WTC11 (cell line): Measurements from ENCODE around the gene DCST2. TPM values are rescaled to one million over a fixed set of nuclear protein-coding genes. Genes with fewer than 3 reads are reported as not detected.

Experiments
- ATAC-seq: fragments of 200-7000 bp; cut with Tn5 transposase; 2 replicates; pipeline ENCODE4 v1.10.0; 2021; ENCODE audit warnings: mild to moderate bottlenecking, moderate library complexity
- CTCF ChIA-PET: fragments of 300-600 bp; sonication (Branson Sonifier 250); formaldehyde crosslinking; loops from one replicate; lab custom pipeline; 2021; ENCODE audit warnings: antibody characterized with exemption; lab: Charles Lee
- POLR2A ChIA-PET: fragments of 350-600 bp; sonication (Branson Sonifier 250); formaldehyde crosslinking; loops from one replicate; lab custom pipeline; 2021; ENCODE audit warnings: antibody characterized with exemption; lab: Charles Lee
- DNase-seq: peaks from one replicate; pipeline ENCODE4 v3.0.0; 2021; ENCODE audit warnings: low spot score
- H3K27ac Mint-ChIP-seq: 2 replicates; pipeline ENCODE4 v1.8.0; 2021; ENCODE audit warnings: mixed read lengths
- H3K27me3 Mint-ChIP-seq: 2 replicates; pipeline ENCODE4 v1.8.0; 2021; ENCODE audit warnings: low read depth, mild to moderate bottlenecking, moderate library complexity, mixed read lengths
- H3K36me3 Mint-ChIP-seq: 2 replicates; pipeline ENCODE4 v1.8.0; 2021; ENCODE audit warnings: mixed read lengths
- H3K4me1 Mint-ChIP-seq: 2 replicates; pipeline ENCODE4 v1.8.0; 2022; ENCODE audit warnings: mixed read lengths
- H3K4me3 Mint-ChIP-seq: 2 replicates; pipeline ENCODE4 v1.8.0; 2021; ENCODE audit warnings: mild to moderate bottlenecking, moderate library complexity, mixed read lengths
- H3K9me3 Mint-ChIP-seq: 2 replicates; pipeline ENCODE4 v1.8.0; 2021; ENCODE audit warnings: mixed read lengths
- ATF1 ChIP-seq: sonication (generic); formaldehyde crosslinking; IDR thresholded peaks from 2 replicates; pipeline ENCODE4 v1.8.1; 2023; ENCODE audit warnings: mild to moderate bottlenecking, moderate library complexity, missing genetic modification reagents
- CTCF ChIP-seq: fragments of 200-600 bp; IDR thresholded peaks from 2 replicates; pipeline ENCODE4 v1.8.0; 2022; ENCODE audit warnings: antibody characterized with exemption
- ETV6 ChIP-seq: sonication (generic); formaldehyde crosslinking; IDR thresholded peaks from 2 replicates; pipeline ENCODE4 v1.8.1; 2022; ENCODE audit warnings: mild to moderate bottlenecking, missing genetic modification reagents
- FOXP1 ChIP-seq: sonication (generic); formaldehyde crosslinking; IDR thresholded peaks from 2 replicates; pipeline ENCODE4 v1.8.0; 2022; ENCODE audit warnings: missing genetic modification reagents, mild to moderate bottlenecking, moderate library complexity, borderline replicate concordance
- FOXP4 ChIP-seq: sonication (generic); formaldehyde crosslinking; IDR thresholded peaks from 2 replicates; pipeline ENCODE4 v1.8.0; 2022; ENCODE audit warnings: mild to moderate bottlenecking, missing genetic modification reagents
- MLX ChIP-seq: sonication (generic); formaldehyde crosslinking; IDR thresholded peaks from 2 replicates; pipeline ENCODE4 v1.8.1; 2023; ENCODE audit warnings: mild to moderate bottlenecking, missing genetic modification reagents, moderate library complexity
- MXD4 ChIP-seq: fragments of 250-450 bp; sonication (Bioruptor Pico); IDR thresholded peaks from 2 replicates; pipeline ENCODE4 v1.8.0; 2021; ENCODE audit warnings: mild to moderate bottlenecking, moderate library complexity, borderline replicate concordance
- MYBL2 ChIP-seq: sonication (generic); formaldehyde crosslinking; IDR thresholded peaks from 2 replicates; pipeline ENCODE4 v1.8.1; 2023; ENCODE audit warnings: mild to moderate bottlenecking, moderate library complexity, missing genetic modification reagents
- NFE2L1 ChIP-seq: sonication (generic); formaldehyde crosslinking; IDR thresholded peaks from 2 replicates; pipeline ENCODE4 v1.8.1; 2023; ENCODE audit warnings: missing genetic modification reagents
- SP1 ChIP-seq: sonication (generic); formaldehyde crosslinking; conservative IDR thresholded peaks from 2 replicates; pipeline ENCODE4 v1.8.1; 2022; ENCODE audit warnings: missing genetic modification reagents
- TCF7 ChIP-seq: sonication (generic); formaldehyde crosslinking; IDR thresholded peaks from 2 replicates; pipeline ENCODE4 v1.8.0; 2022; ENCODE audit warnings: mild to moderate bottlenecking, low read depth, missing genetic modification reagents, moderate library complexity
- ZNF232 ChIP-seq: sonication (generic); formaldehyde crosslinking; IDR thresholded peaks from 2 replicates; pipeline ENCODE4 v1.8.0; 2022; ENCODE audit warnings: mild to moderate bottlenecking, missing genetic modification reagents
- total RNA-seq: library from RNA; stranded (reverse); gene quantifications from 3 replicates; pipeline ENCODE4 v1.2.3, GENCODE V29; 2021
- TF ChIP-seq, protein P1 (sequence below): sonication (generic); formaldehyde crosslinking; IDR thresholded peaks from 2 replicates; pipeline ENCODE4 v1.8.1; 2023; ENCODE audit warnings: mild to moderate bottlenecking, missing genetic modification reagents, moderate library complexity

Gene DCST2
- total RNA-seq, 1 experiment from 2014 or later, result 0.83 TPM

GRCh38 chr1:155079487-155080311, 46.1 kb upstream of the DCST2 start (continued):
- TF ChIP-seq FOXP4 (CRISPR knock-in tag), result no peak
- no peak for TF ChIP-seq ATF1
- TF ChIP-seq MXD4 (CRISPR knock-in tag), result no peak
- TF ChIP-seq MYBL2, result no peak
- no peak for TF ChIP-seq TCF7 (CRISPR knock-in tag)
- TF ChIP-seq CTCF, result no peak
- no peak for TF ChIP-seq NFE2L1 (CRISPR knock-in tag)
- no peak for TF ChIP-seq SP1
- no peak for TF ChIP-seq MLX

DNA sequence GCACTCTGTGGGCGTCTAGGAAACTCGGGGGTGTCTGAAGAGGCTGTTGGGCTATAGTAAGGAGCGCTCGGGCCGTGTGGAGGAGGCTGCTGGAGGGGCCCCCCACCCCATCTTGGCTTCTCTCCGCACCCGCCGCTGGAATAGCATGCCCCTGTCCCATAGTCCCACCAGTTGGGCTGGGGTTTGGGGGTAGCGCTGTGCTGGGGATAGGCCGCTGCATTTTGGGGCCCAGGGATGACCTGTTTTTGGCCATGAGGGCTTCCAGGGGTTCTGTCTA, 45.6 kb upstream of the DCST2 start:
- Mint-ChIP-seq H3K27ac (no peak overlapping the region), H3K9me3 (no peaks in the 10 kb centered on the region), H3K27me3 (peaks cover 89% of the 10 kb centered on the region), H3K4me1 (peaks cover 29% of the 10 kb centered on the region), H3K4me3 (peak overlapping the region; percentile 76), H3K36me3 (no peaks in the 10 kb centered on the region)
- no peak for ATAC-seq
- CTCF ChIA-PET, result interaction anchor here (0.6 to 7.7 kb wide), 15 partner anchors 12 to 114 kb away, joined by 3 to 109 read pairs (median 7); partner anchors contain the start of genes ADAM15, EFNA4, KRTCAP2 and TRIM46
- POLR2A ChIA-PET, result interaction anchor here (1.0 to 1.6 kb wide), 3 partner anchors 17 to 109 kb away, joined by 3 to 5 read pairs (median 3); partner anchors contain the start of gene SHC1
- DNase-seq, result no peak
- no peak for TF ChIP-seq ETV6 (CRISPR knock-in tag)
- TF ChIP-seq ZNF232, result 0 out of 2 replicates have a peak, but pooled peaks have one; percentile 13
- 0 out of 2 replicates have a peak, but pooled peaks have one; percentile 2 for TF ChIP-seq FOXP1 (CRISPR knock-in tag)

GRCh38 chr1:155078469-155079209, 45.1 kb upstream of the DCST2 start, which contains the start of gene EFNA3:
Gene EFNA3 (plus strand): TSS chr1:155078837. CDS start chr1:155078942, 105 bp downstream.
- ATAC-seq (peak; percentile 38), DNase-seq (peak; percentile 84)
- CTCF ChIA-PET, result interaction anchor here (0.6 to 7.7 kb wide), 14 partner anchors 13 to 114 kb away, joined by 3 to 109 read pairs (median 7); partner anchors contain the start of genes ADAM15, EFNA4, KRTCAP2 and TRIM46
- Mint-ChIP-seq H3K27ac (no peak within 1 kb of the TSS), H3K9me3 (no peaks in the 10 kb centered on the region), H3K36me3 (no peaks in the 10 kb centered on the region), H3K4me3 (peak within 1 kb of the TSS; percentile 76), H3K4me1 (peaks cover 25% of the 10 kb centered on the region), H3K27me3 (peaks cover 84% of the 10 kb centered on the region)
- POLR2A ChIA-PET, result interaction anchor here (0.6 to 1.6 kb wide), 4 partner anchors 17 to 108 kb away, joined by 3 to 5 read pairs (median 3); partner anchors contain the start of gene SHC1
- peak; percentile 75; the same call in 1 of the 2 replicates for TF ChIP-seq SP1
- no peak for TF ChIP-seq MLX
- TF ChIP-seq, protein P1, sequence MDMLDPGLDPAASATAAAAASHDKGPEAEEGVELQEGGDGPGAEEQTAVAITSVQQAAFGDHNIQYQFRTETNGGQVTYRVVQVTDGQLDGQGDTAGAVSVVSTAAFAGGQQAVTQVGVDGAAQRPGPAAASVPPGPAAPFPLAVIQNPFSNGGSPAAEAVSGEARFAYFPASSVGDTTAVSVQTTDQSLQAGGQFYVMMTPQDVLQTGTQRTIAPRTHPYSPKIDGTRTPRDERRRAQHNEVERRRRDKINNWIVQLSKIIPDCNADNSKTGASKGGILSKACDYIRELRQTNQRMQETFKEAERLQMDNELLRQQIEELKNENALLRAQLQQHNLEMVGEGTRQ (CRISPR knock-in tag), result peak; percentile 33; the same call in 1 of the 2 replicates
- TF ChIP-seq ZNF232, result 0 out of 2 replicates have a peak, but pooled peaks have one; percentile 12
